IMR-90 (cell line): ENCODE measurements around the gene RASGRF1. TPM values are rescaled to one million over a fixed set of nuclear protein-coding genes. Genes with fewer than 3 reads are reported as not detected.

Source experiments
- ATAC-seq: fragments of 200-7000 bp; cut with Tn5 transposase; 2 replicates; pipeline ENCODE4 v1.9.1; 2020; ENCODE audit warnings: low read depth, mild to moderate bottlenecking, moderate library complexity
- BruUV-seq: library from RNA; stranded (reverse); fragments of 400-500 nt; replicated peaks from 2 replicates; lab custom pipeline; 2021; lab: Mats Ljungman, UMichigan
- CTCF ChIA-PET: fragments of 300-600 bp; formaldehyde crosslinking; extraction: SDS; loops from one replicate; lab custom pipeline; 2021; ENCODE audit warnings: antibody characterized with exemption; lab: Yijun Ruan, JAX
- POLR2A ChIA-PET: fragments of 300-600 bp; sonication (Branson Sonifier 250); formaldehyde crosslinking; loops from one replicate; lab custom pipeline; 2022; ENCODE audit warnings: antibody characterized with exemption; ENCODE audit not compliant: unreplicated experiment; lab: Charles Lee
- DNase-seq: peaks from one replicate; pipeline ENCODE4 v3.0.0; 2013
- H2AFZ ChIP-seq: replicated peaks from 2 replicates; pipeline ENCODE3; 2013; ENCODE audit warnings: low read length, mild to moderate bottlenecking; ENCODE audit not compliant: poor library complexity
- H2AK5ac ChIP-seq: 2 replicates; pipeline ENCODE4 v1.6.1; 2013; ENCODE audit warnings: low read depth, low read length, inconsistent platforms
- H2AK9ac ChIP-seq: replicated peaks from 2 replicates; pipeline ENCODE3; 2013; ENCODE audit warnings: mild to moderate bottlenecking, low read depth, low read length, moderate library complexity; ENCODE audit not compliant: poor library complexity
- H2BK120ac ChIP-seq: 2 replicates; pipeline ENCODE4 v1.6.1; 2013; ENCODE audit warnings: low read depth, low read length, inconsistent platforms
- H2BK15ac ChIP-seq: 3 replicates; pipeline ENCODE4 v1.6.1; 2013; ENCODE audit warnings: low read depth, low read length, inconsistent platforms
- H2BK20ac ChIP-seq: 2 replicates; pipeline ENCODE4 v1.6.1; 2013; ENCODE audit warnings: low read depth, mild to moderate bottlenecking, inconsistent platforms, low read length, moderate library complexity
- H2BK5ac ChIP-seq: 2 replicates; pipeline ENCODE4 v1.6.1; 2013; ENCODE audit warnings: mild to moderate bottlenecking, low read depth, low read length, inconsistent platforms; ENCODE audit not compliant: poor library complexity, severe bottlenecking
- H3K14ac ChIP-seq: replicated peaks from 2 replicates; pipeline ENCODE4 v1.6.1; 2013; ENCODE audit warnings: low read depth, low read length, inconsistent platforms
- H3K18ac ChIP-seq: 2 replicates; pipeline ENCODE4 v1.6.1; 2013; ENCODE audit warnings: low read depth, low read length, control low read depth
- H3K23ac ChIP-seq: 2 replicates; pipeline ENCODE4 v1.6.1; 2013; ENCODE audit warnings: low read depth, low read length, inconsistent platforms
- H3K27ac ChIP-seq: 2 replicates; pipeline ENCODE4 v1.5.1; 2013; ENCODE audit warnings: mild to moderate bottlenecking, control low read depth, low read length; ENCODE audit not compliant: insufficient read depth
- H3K27me3 ChIP-seq: 2 replicates; pipeline ENCODE4 v1.6.1; 2013; ENCODE audit warnings: low read length; ENCODE audit not compliant: control insufficient read depth, insufficient read depth
- H3K36me3 ChIP-seq: 2 replicates; pipeline ENCODE4 v1.6.1; 2013; ENCODE audit warnings: low read length, mixed read lengths; ENCODE audit not compliant: control insufficient read depth, insufficient read depth
- H3K4ac ChIP-seq: 2 replicates; pipeline ENCODE4 v1.6.1; 2013; ENCODE audit warnings: low read depth, low read length, inconsistent platforms
- H3K4me1 ChIP-seq: 2 replicates; pipeline ENCODE4 v1.6.1; 2013; ENCODE audit warnings: low read length, mixed read lengths; ENCODE audit not compliant: control insufficient read depth, insufficient read depth
- H3K4me2 ChIP-seq: 2 replicates; pipeline ENCODE4 v1.6.1; 2013; ENCODE audit warnings: low read depth, mild to moderate bottlenecking, control low read depth, low read length, moderate library complexity
- H3K4me3 ChIP-seq: 2 replicates; pipeline ENCODE4 v1.5.1; 2013; ENCODE audit warnings: low read depth, mild to moderate bottlenecking, control low read depth, low read length, moderate library complexity; ENCODE audit not compliant: insufficient read depth
- H3K56ac ChIP-seq: 2 replicates; pipeline ENCODE4 v1.6.1; 2013; ENCODE audit warnings: low read length, inconsistent platforms; ENCODE audit not compliant: insufficient read depth; ENCODE audit errors: extremely low read depth
- H3K79me1 ChIP-seq, 2 experiments: 2 replicates each; pipeline ENCODE4 v1.6.1; 2013; ENCODE audit warnings: low read length in 2 of 2, inconsistent platforms in 1 of 2, low read depth in 1 of 2
- H3K9ac ChIP-seq: 2 replicates; pipeline ENCODE4 v1.6.1; 2013; ENCODE audit warnings: low read depth, low read length, control low read depth
- H3K9me1 ChIP-seq: 2 replicates; pipeline ENCODE4 v1.6.1; 2013; ENCODE audit warnings: low read length, inconsistent platforms; ENCODE audit not compliant: insufficient read depth
- H3K9me3 ChIP-seq: 2 replicates; pipeline ENCODE4 v1.6.1; 2013; ENCODE audit warnings: low read length; ENCODE audit not compliant: control insufficient read depth, insufficient read depth
- H4K20me1 ChIP-seq: 2 replicates; pipeline ENCODE4 v1.6.1; 2013; ENCODE audit warnings: low read length, inconsistent platforms; ENCODE audit not compliant: insufficient read depth
- H4K5ac ChIP-seq: 2 replicates; pipeline ENCODE4 v1.6.1; 2013; ENCODE audit warnings: mild to moderate bottlenecking, low read depth, low read length, control low read depth
- H4K8ac ChIP-seq, 2 experiments: 2 replicates each; pipeline ENCODE4 v1.6.1; 2013; ENCODE audit warnings: low read depth in 2 of 2, low read length in 2 of 2, control low read depth in 1 of 2, inconsistent platforms in 1 of 2
- H4K91ac ChIP-seq: 2 replicates; pipeline ENCODE4 v1.6.1; 2013; ENCODE audit warnings: low read depth, low read length, inconsistent platforms; ENCODE audit not compliant: insufficient read depth
- CHD1 ChIP-seq: IDR thresholded peaks from 2 replicates; pipeline ENCODE4 v1.6.1; 2012; ENCODE audit warnings: low read depth, low read length, improper control_type of control experiment
- POLR2A ChIP-seq: IDR thresholded peaks from 2 replicates; pipeline ENCODE4 v1.6.1; 2012; ENCODE audit warnings: mild to moderate bottlenecking, low read depth, low read length
- RFX5 ChIP-seq: IDR thresholded peaks from 2 replicates; pipeline ENCODE4 v1.8.0; 2012; ENCODE audit warnings: low read depth, mild to moderate bottlenecking, low read length, moderate library complexity
- SMC3 ChIP-seq: fragments of 150-350 bp; IDR thresholded peaks from 2 replicates; pipeline ENCODE4 v1.6.1; 2016; ENCODE audit warnings: low read depth, mild to moderate bottlenecking, antibody characterized with exemption, low read length, moderate library complexity
- WGBS, 2 experiments: methylation state at CpG; one replicate each; pipeline versions ENCODE4 v1.1.5 to v1.1.7; 2013; ENCODE audit warnings: missing lambda C conversion rate in 2 of 2; ENCODE audit not compliant: insufficient read length in 1 of 2; ENCODE audit errors: extremely low coverage in 2 of 2; 5-methylcytosine and 5-hydroxymethylcytosine counted together
- dilution Hi-C: fragments of 300-500 bp; cut with HindIII; formaldehyde crosslinking; loops from one replicate; pipeline ENCODE4 v1.14.3; 2018; ENCODE audit warnings: low sequenced_read_pairs; ENCODE audit not compliant: unreplicated experiment
- in situ Hi-C: fragments of 300-500 bp; cut with MboI; formaldehyde crosslinking; loops from 3 replicates; pipeline ENCODE4 v1.14.3; 2019; ENCODE audit warnings: low sequenced_read_pairs, inconsistent platforms, mixed read lengths
- intact Hi-C: fragments of 100-400 bp; cut with micrococcal nuclease; formaldehyde crosslinking; loops from 2 replicates; pipeline ENCODE4 v1.10.0; 2022
- polyA plus RNA-seq, 3 experiments: library from polyadenylated mRNA; depleted of rRNA; stranded (reverse); fragments of >200 nt; gene quantifications; 2 replicates each; pipeline ENCODE4 v1.2.3, GENCODE V29; 2012; ENCODE audit warnings: low replicate concordance in 1 of 3
- total RNA-seq: library from RNA; depleted of rRNA; stranded (reverse); fragments of >200 nt; gene quantifications from 2 replicates; pipeline ENCODE4 v1.2.3, GENCODE V29; 2012

The RASGRF1 gene
- total and polyA plus RNA-seq, 2 of the 4 experiments (the other 2 are of a cell fraction): under 0.01 to 0.15 TPM

GRCh38 chr15:79086814-79087213 is 3.8 kb downstream of the RASGRF1 start:
- BruUV-seq: no TSS peak
- H3K18ac ChIP-seq: no peak overlapping the region
- intact Hi-C loops: no loop called here
- H3K56ac ChIP-seq: no peak overlapping the region
- DNase-seq: no peak
- H3K4me2 ChIP-seq: no peak overlapping the region
- H3K4me1 ChIP-seq: no peaks in the 10 kb centered on the region
- H3K36me3 ChIP-seq: no peaks in the 10 kb centered on the region
- H3K27me3 ChIP-seq: peaks cover 55% of the 10 kb centered on the region
- no peaks in the 10 kb centered on the region for H3K79me1 ChIP-seq
- no peak overlapping the region for H2BK120ac ChIP-seq
- no peak overlapping the region for H4K5ac ChIP-seq
- dilution Hi-C loops: no loop called here
- H2AK9ac ChIP-seq: no peak overlapping the region
- no peak overlapping the region for H2BK5ac ChIP-seq
- H3K9me1 ChIP-seq: no peaks in the 10 kb centered on the region
- H4K8ac ChIP-seq: no peak overlapping the region
- H3K4me3 ChIP-seq: no peak overlapping the region
- no peak overlapping the region for H3K9ac ChIP-seq
- H3K14ac ChIP-seq: no peak overlapping the region
- no peaks in the 10 kb centered on the region for H3K9me3 ChIP-seq
- H2BK20ac ChIP-seq: no peak overlapping the region
- H2BK15ac ChIP-seq: no peak overlapping the region
- in situ Hi-C loops: no loop called here
- no peak overlapping the region for H3K23ac ChIP-seq
- H2AFZ ChIP-seq: no peak overlapping the region
- no peak overlapping the region for H4K91ac ChIP-seq
- H3K4ac ChIP-seq: no peak overlapping the region
- H3K27ac ChIP-seq: no peak overlapping the region
- no peak overlapping the region for H2AK5ac ChIP-seq
- no peaks in the 10 kb centered on the region; the same call in 1 of the 2 replicates for H4K20me1 ChIP-seq
- ChIA-PET POLR2A (no interaction called here), CTCF (no interaction called here)
- TF ChIP-seq CHD1 (no peak), SMC3 (no peak), RFX5 (no peak), POLR2A (no peak)
- no CpG with 5 or more reads among the region's 4 CpGs for WGBS, 2 experiments
- no peak for ATAC-seq
